HG03095 (cell line): ENCODE measurements around the gene KCNQ1.

Experiments used
- ATAC-seq: cut with Tn5 transposase; IDR thresholded peaks from one replicate; pipeline ENCODE4 v1.9.1; 2021; ENCODE audit warnings: moderate library complexity; ENCODE audit not compliant: unreplicated experiment

KCNQ1 gene

DNA sequence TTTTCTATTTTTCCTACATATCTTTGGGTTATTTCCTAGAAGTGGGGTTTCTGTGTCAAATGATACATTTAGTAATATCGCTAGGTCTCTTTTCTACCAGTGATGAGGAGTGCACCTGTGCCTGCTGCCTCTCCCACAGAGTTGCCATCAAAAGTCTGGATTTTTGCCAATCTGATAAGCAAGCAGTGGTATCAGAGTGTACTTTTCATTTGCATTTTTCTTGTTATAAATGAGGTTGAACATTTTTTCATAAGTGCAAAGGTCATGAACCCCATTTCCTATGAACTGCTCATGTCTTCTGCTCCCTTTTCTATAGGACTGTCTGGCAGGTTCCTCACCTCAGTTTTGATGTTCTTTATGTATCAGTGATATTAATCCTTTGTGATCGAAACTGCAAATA lies 2.2 kb upstream of the KCNQ1 start:
- no peak for ATAC-seq

DNA sequence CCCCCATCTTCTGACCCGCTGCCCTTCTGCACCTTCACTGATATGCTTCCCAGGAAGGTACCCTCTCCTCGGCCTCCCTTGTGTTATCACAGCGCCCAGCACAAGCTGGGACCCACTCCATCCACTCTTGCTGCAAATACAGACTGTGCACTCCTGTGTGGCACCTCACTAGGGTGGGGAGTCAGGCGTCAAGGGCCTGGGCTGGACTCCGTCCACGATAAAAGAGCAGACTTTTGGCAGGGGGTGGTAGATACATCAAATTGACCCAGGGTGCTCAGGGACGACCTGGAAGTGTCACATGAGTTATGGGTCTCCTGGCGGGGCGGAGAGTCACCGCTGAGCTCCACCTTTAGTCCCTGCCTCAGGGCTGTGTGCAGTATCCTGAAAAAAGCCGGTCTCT lies 1.4 kb upstream of the KCNQ1 start:
- no peak for ATAC-seq

DNA sequence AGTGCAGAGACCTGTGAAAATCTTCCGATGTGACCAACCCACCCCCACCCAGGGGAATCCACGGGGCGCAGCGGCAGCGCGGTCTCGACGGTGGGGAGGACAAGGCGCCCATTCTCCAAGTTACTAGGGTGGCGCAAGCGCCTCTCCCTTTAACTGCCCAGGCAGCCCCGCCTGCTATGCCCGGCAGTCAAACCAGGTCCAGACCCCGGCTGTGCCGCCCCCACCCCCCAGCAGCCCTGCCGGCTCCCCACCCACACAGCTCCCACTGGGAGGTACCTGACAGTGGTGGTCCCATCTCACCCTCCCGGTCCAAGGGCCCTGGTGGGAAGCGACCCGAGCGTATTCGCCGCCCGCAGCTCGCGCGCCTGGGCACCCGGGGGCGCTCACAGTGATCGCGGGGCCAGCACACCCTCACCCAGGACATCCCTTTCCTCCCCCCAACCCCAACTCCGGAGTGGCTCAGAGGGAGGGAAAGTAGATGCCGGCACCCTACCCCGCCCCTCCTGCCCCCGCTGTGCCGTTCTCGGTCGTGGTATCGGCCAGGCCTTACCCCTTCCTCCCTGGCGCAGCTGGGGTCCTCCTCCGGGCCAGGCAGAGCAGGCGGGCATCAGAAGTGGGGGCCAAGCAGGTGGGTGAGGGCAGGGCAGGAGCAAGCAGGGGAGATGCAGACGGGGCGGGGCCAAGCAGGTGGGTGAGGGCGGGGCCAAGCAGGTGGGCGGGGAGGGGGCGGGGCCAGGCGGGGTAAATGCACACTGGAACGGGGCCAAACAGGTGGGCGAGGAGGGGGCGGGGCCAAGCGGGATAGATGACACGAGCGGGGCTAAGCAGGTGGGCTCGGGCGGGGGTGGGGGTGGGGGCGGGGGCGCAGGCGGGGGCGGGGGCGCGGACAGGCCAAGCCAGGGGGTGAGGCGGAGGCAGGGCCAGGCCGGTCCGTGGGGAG lies 657 bp upstream of the KCNQ1 start, which contains the start of gene TRPM5:
Gene TRPM5, minus strand, starts transcription at position 634 of the 940 bp plus-strand sequence. CDS start 21,478 bp downstream, outside the sequence.
- no peak for ATAC-seq

DNA sequence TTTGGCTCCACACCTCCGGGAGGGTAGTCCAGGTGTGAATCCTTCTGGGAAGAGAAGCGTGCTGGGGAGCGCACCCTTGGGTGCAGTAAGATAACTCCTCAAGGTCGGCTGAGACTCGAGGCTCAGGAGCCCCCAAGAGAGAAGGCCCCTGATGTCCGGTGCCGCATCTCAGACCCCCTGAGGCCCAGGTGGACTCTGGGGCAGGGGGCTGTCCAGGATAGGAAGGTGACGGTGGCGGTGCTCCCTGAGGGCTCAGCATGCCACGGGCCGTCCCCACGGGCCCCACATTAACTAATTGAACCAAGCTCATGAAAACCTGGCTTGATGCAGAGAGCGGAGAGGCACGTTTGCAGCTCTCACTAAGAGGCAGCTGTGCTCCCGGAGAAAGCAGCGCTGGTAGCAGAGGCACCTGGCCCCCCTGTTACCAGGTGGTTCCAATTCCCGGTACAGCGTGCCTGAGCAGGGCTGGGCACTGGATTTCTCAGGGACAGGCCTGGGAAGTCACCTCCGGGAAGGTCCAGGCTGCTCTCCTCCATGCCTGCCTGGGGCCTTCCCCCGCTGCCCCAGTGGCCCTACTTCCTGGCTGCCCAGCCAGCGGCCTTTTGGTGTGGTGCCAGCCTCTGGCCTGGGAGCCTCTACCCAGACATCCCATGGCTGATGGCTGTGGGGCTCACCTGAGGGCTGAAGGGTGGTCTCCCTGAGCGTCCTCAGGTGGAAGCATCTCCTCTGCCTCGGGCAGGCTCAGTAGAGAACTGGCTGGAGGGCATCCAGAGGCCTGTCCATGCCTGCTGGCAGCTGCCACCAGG lies 1.1 kb downstream of the KCNQ1 start:
- ATAC-seq: no peak

DNA sequence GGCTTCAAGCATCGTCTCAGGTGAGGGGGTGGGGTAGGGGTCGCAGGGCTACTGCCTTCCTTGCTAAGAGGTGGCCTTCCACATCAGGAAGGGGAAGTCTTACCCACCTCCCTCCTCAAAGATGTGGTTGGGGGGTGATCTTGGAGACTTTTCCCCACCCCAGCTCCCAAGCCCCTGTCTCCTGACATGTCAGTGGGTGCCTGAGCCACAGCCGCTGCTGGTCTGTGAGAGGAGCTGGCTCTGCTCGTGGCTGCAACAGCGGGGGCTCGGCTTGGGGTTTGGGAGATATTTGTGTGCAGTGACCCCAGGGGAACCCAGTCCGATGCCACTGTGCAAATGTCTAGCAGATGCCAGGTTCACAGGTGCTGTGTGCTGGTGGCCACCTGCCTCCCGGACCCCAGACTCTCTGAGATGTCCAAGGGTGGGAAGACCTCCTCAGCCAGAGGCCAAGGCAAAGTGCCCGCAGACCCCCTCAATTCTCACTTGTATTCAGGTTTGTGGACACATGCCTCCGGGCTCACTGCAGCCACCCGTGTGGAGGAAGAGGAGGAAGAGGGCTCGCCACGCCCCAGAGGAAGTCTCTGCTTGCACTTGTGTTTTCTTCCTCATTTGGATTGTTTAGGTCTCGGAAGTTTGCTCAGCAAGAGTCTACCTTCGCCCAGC lies 1.9 kb downstream of the KCNQ1 start:
- ATAC-seq: no peak

DNA sequence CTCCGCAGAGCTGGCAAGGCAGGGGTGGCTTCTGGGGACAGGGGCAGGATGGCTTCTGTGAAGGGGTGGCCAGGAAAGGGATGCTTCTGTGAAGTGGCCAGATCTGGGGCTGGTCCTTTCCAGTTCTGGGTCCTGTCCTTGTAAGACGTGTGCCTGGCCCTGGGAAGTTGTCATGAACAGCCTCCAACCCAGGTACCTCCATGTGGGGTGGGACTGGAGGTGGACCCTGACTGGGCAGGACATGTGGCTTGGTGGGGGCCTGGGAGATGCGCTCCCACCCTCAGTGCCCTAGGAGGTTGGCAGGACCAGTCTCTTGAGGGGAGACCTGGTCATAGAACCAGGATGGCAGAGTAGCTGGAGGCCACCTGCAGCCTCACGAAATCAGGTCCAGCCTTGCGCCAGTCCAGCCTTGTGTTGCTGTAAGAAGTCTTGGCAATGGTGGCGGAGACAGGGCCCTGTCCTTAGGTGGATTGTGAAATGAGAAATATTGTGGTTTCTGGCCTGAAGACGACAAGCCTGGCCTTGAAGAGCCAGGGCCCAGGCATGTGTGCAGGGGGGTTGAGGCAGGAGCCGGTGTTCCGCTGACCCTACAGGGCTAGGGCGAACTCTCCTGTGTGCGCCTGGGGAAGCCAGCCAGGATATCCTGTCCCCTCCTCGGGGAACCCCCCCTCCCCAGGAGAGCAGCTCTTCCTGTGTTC lies 2.6 kb downstream of the KCNQ1 start:
- no peak for ATAC-seq

DNA sequence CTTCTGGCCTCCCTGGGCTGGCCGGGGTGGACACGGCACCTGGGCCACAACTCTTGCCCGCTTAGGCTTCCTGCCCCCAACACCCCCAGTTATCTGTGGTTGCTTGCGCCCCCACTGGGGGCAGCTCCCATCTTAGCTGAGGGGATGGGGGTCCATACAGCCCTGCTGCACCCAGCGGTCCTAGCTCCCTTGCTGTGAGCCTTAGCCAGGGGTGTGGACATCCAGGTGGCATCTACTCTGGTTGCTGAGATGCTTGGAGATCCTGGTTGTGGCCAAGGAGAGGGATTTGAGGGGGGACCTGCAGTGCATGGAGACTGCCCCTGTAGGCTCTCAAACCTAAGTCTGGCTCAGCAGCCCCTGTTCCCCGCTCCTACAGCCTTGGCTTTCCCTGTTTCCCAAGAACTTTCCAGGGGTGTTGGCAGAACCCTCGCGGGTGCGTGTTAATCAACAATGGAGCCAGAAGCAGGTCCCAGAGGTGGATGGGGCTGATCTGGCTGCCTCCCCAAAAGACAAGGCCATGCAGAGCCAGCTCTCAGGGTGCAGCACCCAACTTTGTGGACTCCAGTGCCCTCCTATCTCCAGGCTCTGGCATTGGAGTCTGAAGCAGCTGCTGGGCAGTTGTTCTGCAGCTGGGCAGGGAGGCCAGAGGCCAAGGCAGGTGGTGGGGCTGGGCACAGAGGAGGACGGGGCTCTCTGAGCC lies 3.3 kb downstream of the KCNQ1 start:
- no peak for ATAC-seq

DNA sequence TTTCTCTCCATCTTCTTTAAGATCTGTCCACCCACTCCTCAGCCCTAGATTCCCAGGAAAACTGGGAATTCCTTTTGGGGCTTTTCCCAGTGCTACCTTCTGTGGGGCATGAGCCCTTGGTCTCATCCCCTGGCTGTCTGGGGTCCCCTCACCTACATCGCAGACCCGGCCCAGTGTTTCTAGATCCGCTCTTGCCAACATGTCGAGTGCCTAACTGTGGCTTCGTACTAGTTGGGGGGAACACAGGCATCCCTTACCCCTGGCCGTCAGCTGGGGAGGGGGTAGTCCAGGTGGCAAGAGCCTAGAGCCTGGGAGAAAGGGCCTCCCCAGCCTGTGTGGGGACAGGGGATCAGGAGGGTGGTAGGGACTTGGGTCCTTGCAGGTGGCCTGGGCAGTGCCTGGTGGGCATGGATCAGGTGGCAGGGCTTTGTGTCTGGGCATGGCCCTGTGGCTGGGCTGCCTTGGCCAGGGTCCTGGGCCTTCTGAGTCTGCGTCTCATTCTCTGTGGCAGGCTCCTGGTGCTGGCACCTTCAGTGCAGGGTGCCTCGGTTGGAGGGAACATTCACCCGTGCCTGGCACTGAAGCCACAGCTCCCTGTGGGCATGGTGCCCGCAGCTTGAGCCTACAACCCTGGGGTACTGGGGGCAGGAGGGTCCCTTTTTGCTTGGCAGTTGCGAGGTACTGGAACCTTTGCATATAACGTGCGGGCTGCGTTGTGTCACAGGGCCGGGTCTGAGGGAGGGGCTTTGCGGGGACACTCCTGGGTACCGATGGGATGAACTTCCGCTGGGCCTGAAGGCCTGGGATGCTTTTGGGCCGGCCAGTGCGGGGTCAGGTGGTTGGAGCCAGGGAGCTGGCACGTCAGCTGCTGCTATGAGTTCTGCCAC lies 4.1 kb downstream of the KCNQ1 start:
- ATAC-seq: no peak

DNA sequence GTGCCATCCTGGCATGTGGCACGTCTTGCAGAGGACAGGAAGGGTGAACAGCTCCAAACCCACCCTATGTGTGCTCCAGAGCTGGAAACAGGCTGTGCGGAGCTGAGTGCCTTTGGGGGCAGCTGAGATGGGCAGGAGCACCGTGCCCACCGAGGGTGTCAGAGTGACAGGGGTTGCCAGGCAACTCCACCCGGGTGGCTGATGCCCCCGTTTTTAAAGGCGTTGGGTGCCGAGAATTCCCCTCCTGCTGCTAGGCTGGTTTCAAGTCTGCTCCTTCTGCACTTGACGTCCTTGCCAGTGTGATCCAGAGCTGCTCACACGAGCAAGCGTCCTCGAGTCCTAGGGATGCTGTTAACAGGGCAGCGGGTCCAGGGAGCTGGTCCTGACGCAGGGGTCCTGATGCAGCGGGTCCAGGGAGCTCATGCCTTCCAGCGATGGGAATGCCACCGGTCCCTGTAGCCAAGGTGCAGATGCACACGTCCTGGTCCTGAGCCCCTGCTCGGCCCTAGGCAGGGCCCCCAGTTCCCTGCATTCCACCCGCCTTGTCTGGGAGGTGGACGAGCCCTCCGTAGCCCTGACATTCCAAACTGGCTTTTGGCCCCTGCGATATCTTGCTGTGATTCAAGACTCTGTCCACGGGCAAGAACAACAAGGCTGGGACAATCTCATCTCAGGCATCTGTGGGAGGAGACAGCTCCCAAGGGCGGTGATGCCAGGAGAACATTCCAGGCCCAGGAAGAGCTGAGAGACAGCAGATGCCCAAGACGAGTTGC lies 4.9 kb downstream of the KCNQ1 start:
- no peak for ATAC-seq

DNA sequence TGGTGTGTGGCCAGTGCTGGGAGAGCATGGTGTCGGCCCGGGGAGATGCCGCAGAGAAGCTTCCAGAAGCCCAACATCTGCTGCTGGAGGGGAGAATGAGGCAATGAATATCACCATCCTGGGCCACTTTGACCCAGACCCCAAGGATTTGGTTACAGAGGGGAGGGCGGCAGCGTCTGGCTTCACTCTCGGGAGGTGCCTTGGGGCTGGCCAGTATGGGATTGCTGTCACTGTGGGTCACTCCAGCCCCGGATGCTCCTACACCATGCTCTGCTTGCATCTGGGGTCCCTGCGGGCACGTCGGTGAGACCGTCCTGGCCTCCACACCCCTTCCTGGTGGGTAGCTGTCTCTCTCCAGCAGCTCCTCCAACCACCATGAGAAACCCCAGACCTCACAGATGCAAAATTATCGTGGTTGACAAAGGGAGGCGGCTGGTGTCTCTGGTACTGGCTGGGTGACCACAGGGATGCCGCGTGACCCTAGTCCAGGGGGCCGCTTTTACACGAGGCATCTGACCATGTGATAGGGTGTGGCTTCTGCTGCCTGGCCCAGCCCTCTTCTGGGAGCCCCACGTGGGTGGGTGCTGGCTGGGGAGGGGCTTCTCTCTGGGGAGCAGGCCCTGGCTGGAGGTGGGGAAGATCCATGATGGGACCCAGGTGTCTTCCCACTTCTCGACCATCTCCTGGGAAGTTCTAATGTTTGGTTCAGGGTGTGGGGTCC lies 5.7 kb downstream of the KCNQ1 start:
- ATAC-seq: no peak

DNA sequence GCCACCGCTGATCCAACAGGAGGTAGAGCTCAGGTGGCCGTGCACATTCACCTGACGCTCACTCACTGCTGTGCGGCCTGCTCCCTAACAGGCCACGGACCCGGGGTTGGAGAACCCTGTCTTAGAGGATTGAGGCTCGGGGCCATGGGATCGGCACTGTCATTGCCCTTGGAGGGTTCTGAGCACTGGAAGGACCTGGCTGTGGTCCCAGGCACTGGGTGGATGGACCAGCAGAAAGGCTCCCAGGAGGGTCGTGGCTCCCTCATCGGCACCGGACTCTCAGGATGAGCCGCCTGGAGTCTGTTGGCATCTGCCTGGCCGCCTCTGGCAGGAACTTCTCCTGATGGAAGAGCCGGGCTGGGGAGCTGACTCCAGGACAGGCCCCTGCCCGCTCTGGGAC lies 6.5 kb downstream of the KCNQ1 start:
- no peak for ATAC-seq

DNA sequence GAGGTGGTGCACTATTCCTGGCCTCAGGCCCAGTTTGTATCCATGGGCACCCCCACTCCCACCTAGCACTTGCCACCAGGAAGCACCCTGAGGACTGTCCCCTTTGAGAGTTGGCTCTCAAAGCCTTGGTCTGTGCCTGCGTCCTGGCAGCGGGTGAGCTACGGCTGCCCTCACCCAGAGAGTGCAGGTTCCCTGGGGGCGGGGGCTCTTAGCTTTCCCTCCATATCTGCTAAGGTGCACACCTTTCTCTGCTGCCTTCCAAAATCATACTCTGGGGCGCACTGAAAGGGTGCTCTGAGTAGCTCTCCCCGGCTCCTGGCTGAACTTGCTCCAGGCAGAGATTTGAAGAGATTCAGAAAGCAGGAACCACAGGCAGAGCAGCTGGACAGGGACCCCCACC lies 7.1 kb downstream of the KCNQ1 start:
- no peak for ATAC-seq

DNA sequence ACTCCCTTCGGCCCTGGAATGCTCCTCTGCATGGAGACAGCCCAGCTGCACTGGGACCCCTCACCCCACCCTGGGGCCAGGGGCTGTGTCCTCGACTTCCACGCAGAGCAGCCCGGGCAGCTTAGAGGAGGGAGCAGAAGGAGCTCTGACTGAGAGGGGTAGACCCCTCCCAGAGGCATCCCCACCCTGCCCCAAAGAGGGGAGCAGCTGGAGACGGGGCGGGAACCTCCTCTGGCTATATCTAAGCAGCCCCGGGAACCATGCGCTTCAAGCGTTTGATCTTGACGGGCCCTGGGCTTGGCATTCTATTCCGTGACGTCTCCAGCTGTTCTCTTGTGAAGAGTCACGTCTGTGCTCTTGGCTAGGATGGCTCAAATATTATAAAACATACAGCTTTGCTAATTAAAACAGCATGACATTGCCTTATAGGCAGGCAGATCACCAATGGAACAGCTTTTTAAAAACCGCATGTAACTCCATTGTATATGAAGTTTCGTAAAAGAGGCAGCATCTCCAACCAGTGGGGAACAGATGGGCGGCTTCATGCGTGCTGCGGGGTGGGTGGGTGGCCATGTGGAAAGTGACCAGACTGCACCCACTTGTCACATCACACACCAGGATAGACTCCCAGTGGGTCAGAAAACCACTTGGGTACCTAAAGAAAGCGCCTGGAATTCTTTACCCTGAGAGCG lies 7.7 kb downstream of the KCNQ1 start:
- ATAC-seq: no peak

DNA sequence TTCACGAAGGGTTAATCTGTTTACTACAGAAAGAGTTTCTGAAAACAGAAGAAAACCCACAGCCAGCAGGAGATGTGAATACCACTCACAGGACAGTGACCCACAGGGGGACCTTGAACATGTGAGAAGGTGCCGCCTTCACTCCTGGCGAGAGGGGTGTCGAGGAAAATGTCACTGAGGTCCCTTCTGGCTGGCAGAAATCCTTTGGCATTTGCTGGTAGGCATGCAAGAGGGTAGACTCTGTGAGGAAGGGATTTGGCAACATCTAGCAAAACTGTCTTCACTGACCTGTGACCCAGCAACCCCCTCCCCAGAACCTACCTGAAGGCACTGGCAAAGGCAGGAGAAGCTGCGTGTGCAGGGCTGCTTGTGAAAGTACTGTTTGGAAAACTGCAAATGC lies 8.6 kb downstream of the KCNQ1 start:
- no peak for ATAC-seq

DNA sequence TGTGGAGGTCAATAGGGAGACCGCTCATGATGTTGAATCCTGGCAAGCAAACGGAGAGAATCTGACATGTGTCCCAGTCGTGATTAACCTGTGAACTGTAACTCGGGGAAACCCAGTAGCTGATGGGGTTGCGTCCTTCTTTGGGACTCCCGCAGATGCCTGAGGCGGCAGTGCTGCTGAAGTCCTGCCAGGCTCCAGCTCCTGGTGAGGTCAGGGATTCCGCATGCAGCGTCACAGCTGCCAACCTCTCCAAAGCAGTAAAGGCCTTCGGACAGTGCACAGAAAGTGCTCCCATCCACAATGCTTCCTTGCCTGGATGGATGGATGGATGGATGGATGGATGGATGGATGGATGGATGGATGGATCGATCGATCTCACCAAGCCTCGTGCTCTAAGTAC lies 13.5 kb downstream of the KCNQ1 start:
- ATAC-seq: no peak

DNA sequence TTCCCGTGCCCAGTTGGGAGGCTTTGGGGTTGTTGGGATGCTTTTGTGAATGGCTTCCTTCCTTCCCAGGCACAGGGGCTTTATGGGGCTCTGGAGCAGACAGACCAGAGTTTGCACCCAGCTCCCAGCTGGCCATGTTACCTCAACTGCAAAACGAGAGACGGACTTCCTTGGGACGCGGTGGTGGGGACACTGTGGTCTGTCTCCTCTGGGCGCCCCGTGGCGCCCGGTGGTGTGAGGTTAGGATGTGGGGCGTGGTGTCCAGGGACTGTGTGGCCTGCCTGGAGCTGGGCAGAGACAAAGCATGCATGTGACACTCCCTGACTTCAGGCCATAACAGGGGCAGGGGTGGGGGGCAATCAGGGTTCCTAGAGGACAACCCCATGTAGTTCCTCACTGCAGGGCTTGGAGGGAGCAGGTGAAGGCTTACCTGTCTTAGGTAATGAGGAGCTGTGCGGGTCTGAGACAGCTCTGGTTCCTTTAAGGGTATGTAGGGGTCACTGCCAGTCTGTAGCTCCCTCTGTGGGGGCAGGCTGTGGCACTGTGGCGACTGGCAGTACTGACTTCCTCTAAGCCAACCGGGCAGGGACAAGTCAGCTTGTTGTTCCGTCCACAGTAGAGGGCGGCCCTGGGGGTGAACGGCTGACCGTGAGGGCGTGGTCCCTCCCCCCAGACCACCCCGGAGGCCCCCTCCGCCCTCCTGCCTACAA lies 14.4 kb downstream of the KCNQ1 start:
- ATAC-seq: no peak
